Endodermal cell (in vitro differentiated cells): ENCODE results near the gene CHKB. TPM values are rescaled to one million over a fixed set of nuclear protein-coding genes. Genes with fewer than 3 reads are reported as not detected.
"Not testable (repeated sequence)": the region's sequence is repeated elsewhere in the genome, so short reads cannot be mapped to it uniquely, and the experiment has no call there.

Source experiments
- DNase-seq: peaks from one replicate; pipeline ENCODE4 v3.0.0-alpha.2; 2017
- H3K27ac ChIP-seq: 2 replicates; pipeline ENCODE4 v1.5.1; 2013; ENCODE audit warnings: mild to moderate bottlenecking, low read depth, low read length, moderate library complexity
- H3K27me3 ChIP-seq: 2 replicates; pipeline ENCODE4 v1.6.1; 2013; ENCODE audit warnings: mild to moderate bottlenecking, low read length, moderate library complexity; ENCODE audit not compliant: insufficient read depth, control insufficient read depth, poor library complexity, severe bottlenecking
- H3K36me3 ChIP-seq: 2 replicates; pipeline ENCODE4 v1.7.0; 2013; ENCODE audit warnings: mild to moderate bottlenecking, low read length, moderate library complexity; ENCODE audit not compliant: control insufficient read depth, insufficient read depth
- H3K4me1 ChIP-seq: one replicate; pipeline ENCODE4 v1.7.0; 2013; ENCODE audit warnings: low read length; ENCODE audit not compliant: control insufficient read depth, insufficient read depth
- H3K4me3 ChIP-seq: 2 replicates; pipeline ENCODE4 v1.5.1; 2013; ENCODE audit warnings: mild to moderate bottlenecking, low read length, moderate library complexity
- H3K9ac ChIP-seq: 2 replicates; pipeline ENCODE4 v1.6.1; 2013; ENCODE audit warnings: mild to moderate bottlenecking, low read length, moderate library complexity; ENCODE audit not compliant: poor library complexity, severe bottlenecking; ENCODE audit errors: extremely low read depth
- H3K9me3 ChIP-seq: 2 replicates; pipeline ENCODE4 v1.6.1; 2013; ENCODE audit warnings: mild to moderate bottlenecking, low read length, moderate library complexity; ENCODE audit not compliant: control insufficient read depth
- H3K27ac Mint-ChIP-seq: 2 replicates; pipeline ENCODE4 v1.8.0; 2020; ENCODE audit warnings: mixed read lengths
- H3K27me3 Mint-ChIP-seq: 2 replicates; pipeline ENCODE4 v1.8.0; 2021; ENCODE audit warnings: mild to moderate bottlenecking, mixed read lengths; ENCODE audit not compliant: insufficient read depth
- H3K36me3 Mint-ChIP-seq: 2 replicates; pipeline ENCODE4 v1.8.0; 2020; ENCODE audit warnings: low read depth, mixed read lengths
- H3K4me1 Mint-ChIP-seq: 2 replicates; pipeline ENCODE4 v1.8.0; 2020; ENCODE audit warnings: mixed read lengths
- H3K4me3 Mint-ChIP-seq: 2 replicates; pipeline ENCODE4 v1.8.0; 2020; ENCODE audit warnings: mild to moderate bottlenecking, moderate library complexity, mixed read lengths
- H3K9me3 Mint-ChIP-seq: 2 replicates; pipeline ENCODE4 v1.8.0; 2020; ENCODE audit warnings: mild to moderate bottlenecking, mixed read lengths
- WGBS, 2 experiments: methylation state at CpG; one replicate each; pipeline versions ENCODE4 v1.1.5 to v1.1.7; 2013; ENCODE audit warnings: missing lambda C conversion rate in 2 of 2, mixed read lengths in 1 of 2; ENCODE audit not compliant: insufficient coverage in 1 of 2, insufficient read length in 1 of 2; 5-methylcytosine and 5-hydroxymethylcytosine counted together
- total RNA-seq, 2 donors: library from RNA; stranded (reverse); fragmentation: NEBNext Ultra II Directional in 1 of 2; extraction: Animal tissue kit (Norgen Biotek cat#: 25700) in 1 of 2; gene quantifications; 2 replicates in 1 of 2; 3 replicates in 1 of 2; pipeline ENCODE4 v1.2.1, GENCODE V29; 2021
- TF ChIP-seq, protein P1 (sequence below): fragments of 200-600 bp; sonication (generic); conservative IDR thresholded peaks from 2 replicates; pipeline ENCODE4 v1.5.0; 2021; ENCODE audit warnings: antibody characterized with exemption, mild to moderate bottlenecking

The CHKB gene
- total RNA-seq, 2 donors from 2014 or later, result 108 TPM

DNA sequence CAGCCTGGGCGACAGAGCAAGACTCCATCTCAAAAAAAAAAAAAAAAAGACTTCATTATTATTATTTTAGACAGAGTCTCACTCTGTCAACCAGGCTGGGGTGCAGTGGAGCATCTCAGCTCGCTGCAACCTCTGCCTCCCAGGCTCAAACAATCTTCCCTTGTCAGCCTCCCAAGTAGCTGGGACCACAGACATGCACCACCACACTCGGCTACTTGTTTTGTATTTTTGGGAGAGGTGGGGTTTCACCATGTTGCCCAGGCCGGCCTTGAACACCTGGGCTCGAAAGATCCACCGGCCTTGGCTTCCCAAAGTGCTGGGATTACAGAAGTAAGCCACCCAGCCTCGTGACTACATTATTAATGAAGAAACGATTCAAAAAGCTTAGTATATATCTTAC, 47.5 kb downstream of the CHKB start:
- H3K4me1 ChIP-seq, result no peaks in the 10 kb centered on the region
- no peak overlapping the region for H3K27ac ChIP-seq
- 97% methylated on average over 5 of the region's 8 CpGs; no CpG with 5 or more reads in 1 of the 2 experiments for WGBS, 2 experiments
- Mint-ChIP-seq H3K27me3 (peaks cover 40% of the 10 kb centered on the region), H3K4me1 (peaks cover 5% of the 10 kb centered on the region), H3K9me3 (no peaks in the 10 kb centered on the region), H3K27ac (no peak overlapping the region), H3K4me3 (no peak overlapping the region), H3K36me3 (no peaks in the 10 kb centered on the region)
- DNase-seq, result no peak
- H3K9ac ChIP-seq, result no peak overlapping the region
- H3K9me3 ChIP-seq, result no peaks in the 10 kb centered on the region
- H3K36me3 ChIP-seq, result no peaks in the 10 kb centered on the region
- H3K4me3 ChIP-seq, result no peak overlapping the region
- TF ChIP-seq, protein P1, sequence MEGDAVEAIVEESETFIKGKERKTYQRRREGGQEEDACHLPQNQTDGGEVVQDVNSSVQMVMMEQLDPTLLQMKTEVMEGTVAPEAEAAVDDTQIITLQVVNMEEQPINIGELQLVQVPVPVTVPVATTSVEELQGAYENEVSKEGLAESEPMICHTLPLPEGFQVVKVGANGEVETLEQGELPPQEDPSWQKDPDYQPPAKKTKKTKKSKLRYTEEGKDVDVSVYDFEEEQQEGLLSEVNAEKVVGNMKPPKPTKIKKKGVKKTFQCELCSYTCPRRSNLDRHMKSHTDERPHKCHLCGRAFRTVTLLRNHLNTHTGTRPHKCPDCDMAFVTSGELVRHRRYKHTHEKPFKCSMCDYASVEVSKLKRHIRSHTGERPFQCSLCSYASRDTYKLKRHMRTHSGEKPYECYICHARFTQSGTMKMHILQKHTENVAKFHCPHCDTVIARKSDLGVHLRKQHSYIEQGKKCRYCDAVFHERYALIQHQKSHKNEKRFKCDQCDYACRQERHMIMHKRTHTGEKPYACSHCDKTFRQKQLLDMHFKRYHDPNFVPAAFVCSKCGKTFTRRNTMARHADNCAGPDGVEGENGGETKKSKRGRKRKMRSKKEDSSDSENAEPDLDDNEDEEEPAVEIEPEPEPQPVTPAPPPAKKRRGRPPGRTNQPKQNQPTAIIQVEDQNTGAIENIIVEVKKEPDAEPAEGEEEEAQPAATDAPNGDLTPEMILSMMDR, result no peak
- peaks cover 43% of the 10 kb centered on the region for H3K27me3 ChIP-seq

DNA sequence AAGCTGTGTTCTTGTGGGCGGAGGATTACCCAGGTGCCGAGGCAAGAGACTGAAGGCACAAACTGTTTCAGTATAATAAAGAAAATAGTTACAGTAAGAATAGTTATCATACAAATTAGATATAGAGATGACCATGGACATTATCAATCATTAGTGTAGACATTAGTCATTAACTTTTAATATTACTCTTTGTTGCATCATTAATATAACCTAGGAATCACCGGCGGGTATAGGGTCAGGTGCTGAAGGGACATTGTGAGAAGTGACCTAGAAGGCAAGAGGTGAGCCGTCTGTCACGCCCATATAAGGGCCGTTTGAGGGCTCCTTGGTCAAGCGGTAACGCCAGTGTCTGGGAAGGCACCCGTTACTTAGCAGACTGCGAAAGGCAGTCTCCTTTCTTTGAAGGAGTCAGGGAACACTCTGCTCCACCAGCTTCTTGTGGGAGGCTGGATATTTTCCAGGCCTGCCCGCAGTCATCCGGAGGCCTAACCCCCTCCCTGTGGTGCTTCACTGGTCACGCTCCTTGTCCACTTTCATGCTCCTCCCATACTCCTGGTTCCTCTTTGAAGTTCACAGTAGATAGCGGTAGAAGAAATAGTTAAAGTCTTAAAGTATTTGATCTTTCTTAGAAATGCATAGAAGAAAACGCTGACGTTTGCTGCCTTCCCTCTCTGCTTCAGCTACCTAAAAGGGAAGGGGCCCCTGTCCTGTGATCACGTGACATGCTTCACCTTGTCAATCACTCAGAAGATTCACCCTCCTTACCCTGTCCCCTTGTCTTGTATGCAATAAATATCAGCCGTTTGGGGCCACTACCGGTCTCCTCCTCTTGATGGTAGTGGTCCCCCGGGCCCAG, 48.6 kb downstream of the CHKB start:
- H3K9me3 Mint-ChIP-seq, H3K27ac Mint-ChIP-seq, H3K36me3 Mint-ChIP-seq, H3K27ac ChIP-seq, H3K4me3 ChIP-seq, H3K9me3 ChIP-seq, DNase-seq, H3K36me3 ChIP-seq, H3K4me1 ChIP-seq, H3K9ac ChIP-seq, H3K4me3 Mint-ChIP-seq, H3K4me1 Mint-ChIP-seq: not testable (repeated sequence)
- H3K27me3 ChIP-seq, result peaks cover 54% of the 10 kb centered on the region
- 85 to 87% methylated on average over 11 to 21 of the region's 21 CpGs for WGBS, 2 experiments
- peaks cover 47% of the 10 kb centered on the region for H3K27me3 Mint-ChIP-seq

DNA sequence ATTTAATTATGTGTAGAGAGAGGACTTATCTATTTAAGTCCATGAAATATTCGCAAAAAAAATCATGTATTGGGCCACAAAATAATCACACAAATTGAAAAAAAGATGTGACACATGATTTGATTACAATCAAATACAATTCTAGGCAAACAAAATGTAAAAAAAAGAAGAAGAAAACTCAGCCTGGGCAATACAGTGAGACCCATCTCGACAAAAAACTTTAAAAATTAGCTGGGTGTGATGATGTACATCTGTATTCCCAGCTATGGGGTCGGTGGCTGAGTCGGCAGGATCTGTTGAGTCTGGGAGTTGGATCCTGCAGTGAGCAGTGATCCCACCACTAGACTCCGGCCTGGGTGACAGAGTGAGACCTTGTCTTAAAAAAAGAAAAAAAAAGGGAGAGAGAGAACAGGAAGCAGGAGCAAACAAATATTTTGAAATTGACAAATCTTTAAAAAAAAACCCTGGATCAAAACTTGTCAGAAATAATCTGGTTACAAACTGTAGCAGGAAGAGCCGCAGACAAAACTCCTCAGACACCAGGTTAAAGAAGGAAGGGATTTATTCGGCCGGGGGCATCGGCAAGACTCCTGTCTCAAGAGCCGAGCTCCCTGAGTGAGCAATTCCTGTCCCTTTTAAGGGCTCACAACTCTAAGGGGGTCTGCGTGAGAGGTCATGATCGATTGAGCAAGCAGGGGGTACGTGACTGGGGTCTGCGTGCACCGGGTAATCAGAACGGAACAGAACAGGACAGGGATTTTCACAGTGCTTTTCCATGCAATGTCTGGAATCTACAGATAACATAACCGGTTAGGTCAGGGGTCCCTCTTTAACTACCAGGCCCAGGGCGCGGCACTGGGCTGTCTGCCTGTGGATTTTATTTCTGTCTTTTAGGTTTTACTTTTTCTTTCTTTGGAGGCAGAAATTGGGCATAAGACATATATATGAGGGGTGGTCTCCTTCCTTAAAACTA, 49.5 kb downstream of the CHKB start:
- Mint-ChIP-seq H3K27ac (no peak overlapping the region), H3K4me1 (peaks cover 5% of the 10 kb centered on the region), H3K4me3 (peak overlapping the region; percentile 56), H3K27me3 (peaks cover 54% of the 10 kb centered on the region), H3K36me3 (no peaks in the 10 kb centered on the region), H3K9me3 (no peaks in the 10 kb centered on the region)
- Histone ChIP-seq H3K9me3 (no peaks in the 10 kb centered on the region), H3K27ac (no peak overlapping the region), H3K27me3 (peaks cover 63% of the 10 kb centered on the region), H3K4me1 (no peaks in the 10 kb centered on the region), H3K4me3 (no peak overlapping the region), H3K36me3 (no peaks in the 10 kb centered on the region), H3K9ac (no peak overlapping the region)
- DNase-seq, result no peak
- 90 to 97% methylated on average over 11 to 18 of the region's 19 CpGs for WGBS, 2 experiments
- TF ChIP-seq, protein P1, result no peak
